Fibroblast of skin of scalp (primary cell): ENCODE data around the gene DAPK1.
A peak's percentile ranks its signal among the peaks of the same experiment; 100 is the strongest.

Experiments used
- DNase-seq: peaks from one replicate; pipeline ENCODE4 v3.0.0-alpha.2; 2013

The DAPK1 gene

DNA sequence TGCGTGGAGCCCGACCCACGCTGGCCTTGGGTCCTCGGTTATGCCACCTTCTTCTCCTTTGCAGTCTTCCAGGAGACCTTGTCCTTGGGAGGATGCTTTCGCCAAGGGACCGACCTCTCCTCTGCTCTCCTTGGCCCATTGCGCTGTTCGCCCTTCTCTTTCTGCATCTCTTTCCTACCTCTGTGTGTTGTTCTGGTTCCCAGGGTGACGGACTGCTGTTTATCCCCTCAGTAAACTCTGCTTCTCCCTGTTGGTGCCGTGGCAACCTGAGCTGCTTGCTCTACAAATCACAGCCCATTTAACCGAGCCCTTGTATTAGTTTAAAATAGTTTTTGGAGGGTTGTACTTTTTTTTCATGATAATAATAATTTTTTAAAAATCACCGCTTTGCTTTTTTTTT lies 97.9 kb downstream of the DAPK1 start:
- DNase-seq: no peak

DNA sequence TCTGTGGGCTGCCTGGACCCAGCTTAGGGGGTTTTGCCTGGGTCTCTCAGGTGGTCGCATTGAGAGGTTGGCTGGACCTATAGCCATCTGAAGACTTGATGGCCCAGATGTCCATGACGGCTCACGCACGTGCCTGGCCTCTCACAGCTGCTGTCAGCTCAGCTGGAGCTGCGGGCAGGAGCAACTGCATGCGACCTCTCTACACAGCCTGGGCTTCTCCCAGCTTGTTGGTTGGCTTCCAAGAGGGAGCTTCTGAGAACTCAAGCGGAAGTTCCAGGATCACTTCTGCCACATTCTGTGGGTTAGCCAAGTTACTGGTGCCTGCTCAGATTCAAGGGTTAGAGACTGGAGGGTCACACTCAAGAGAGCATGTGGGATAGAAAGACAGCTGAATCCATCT lies 99.2 kb downstream of the DAPK1 start:
- DNase-seq: peak; percentile 45

DNA sequence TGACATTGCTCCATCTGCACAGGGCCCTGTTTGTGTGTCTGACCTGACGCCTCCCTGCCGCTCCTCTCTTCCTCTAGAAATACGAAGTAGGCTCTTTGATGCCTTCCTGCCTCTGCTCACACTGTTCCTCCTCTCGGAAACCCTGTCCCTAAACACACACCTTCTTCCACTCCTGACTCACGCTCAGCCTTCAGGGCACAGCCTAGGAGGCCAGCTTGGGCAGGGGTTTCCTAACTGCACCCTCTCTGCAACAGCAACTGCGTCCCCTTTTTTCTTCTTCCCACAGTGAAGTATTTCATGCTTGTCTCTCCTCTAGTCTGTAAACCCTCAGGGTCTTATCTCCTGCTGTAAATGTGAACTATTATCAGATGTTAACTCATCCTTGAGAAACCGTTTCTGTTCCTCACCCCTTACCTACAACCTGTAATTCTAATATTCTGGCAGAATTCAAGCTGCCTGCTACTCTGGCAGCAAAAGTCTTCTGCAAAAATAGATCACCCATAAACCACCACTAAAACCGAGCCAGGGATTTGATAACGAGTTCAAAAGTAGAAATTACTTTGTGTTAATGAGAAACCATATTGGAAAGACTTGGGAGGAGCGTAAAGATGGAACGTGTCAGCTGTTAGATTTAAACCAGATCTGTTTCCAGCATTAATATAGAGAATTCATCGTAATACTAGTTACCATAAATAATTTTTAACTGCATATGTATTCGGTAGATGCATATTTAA lies 100.2 kb downstream of the DAPK1 start:
- DNase-seq: no peak

DNA sequence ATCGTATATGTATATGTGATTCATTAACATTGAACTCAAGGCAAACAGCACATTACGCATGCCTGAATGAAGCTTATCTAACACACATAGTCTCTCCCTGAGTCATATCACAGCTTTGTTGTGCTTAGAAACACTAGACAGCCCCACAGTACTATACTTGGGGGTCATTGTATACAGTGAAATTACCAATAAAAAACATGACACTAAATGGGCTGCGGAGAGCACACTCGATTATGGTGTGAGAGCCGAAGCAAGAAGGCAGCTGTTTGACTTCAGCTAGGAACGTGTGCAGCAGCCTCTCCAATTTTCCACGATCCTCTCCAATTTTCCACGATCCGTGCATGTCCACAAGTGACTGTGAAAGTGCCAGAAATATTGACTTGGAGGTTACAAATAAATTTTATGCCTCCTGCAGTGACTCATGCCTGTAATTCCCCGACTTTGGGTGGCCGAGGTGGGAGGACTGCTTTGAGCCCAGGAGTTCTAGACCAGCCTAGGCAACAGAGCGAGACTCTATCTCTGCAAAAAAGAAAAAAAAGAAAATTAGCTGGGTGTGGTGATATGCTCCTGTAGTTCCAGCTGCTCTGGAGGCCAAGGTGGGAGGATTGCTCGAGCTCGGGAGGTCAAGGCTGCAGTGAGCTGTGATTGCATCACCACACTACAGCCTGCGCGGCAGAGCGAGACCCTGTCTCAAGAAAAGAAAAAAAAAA lies 102.4 kb downstream of the DAPK1 start:
- DNase-seq: peak; percentile 73

DNA sequence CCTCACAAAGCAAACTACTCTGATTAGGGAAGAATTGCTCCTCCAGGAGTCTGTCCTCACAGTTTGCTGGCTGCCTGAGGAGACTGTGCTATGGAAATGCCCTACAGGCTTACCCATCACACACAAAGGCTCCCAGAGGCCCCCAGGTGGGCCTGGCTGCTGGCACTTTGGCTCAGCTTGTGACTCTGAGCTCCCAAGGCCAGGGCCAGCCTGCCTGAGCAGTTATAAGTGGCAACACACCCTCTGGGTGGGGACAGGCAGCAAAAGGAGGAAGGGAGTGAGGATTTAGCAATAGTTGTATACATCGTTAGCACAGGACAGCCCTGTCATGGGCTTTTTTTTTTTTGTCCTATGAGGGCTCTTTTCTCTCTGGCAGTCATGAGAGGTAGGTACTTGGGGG lies 103.5 kb downstream of the DAPK1 start:
- DNase-seq: no peak

DNA sequence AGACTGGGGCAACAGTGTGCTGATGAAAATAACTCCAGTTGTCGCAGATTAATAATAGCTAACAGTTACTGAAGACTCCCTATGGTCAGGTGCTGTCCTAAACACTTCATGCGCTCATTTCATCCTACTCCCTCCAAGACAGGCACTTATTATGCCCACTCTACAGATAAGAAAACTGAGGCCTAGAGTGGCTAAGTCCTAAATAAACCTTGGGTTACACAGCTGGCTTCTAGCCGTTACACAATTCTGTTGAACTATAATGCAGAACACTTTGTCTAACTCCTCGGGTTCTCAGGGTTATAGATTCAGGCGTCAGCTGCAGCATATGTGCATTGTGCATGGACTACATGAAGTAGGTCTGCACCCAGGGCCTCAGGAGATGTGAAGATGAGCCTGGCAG lies 103.9 kb downstream of the DAPK1 start:
- DNase-seq: no peak

DNA sequence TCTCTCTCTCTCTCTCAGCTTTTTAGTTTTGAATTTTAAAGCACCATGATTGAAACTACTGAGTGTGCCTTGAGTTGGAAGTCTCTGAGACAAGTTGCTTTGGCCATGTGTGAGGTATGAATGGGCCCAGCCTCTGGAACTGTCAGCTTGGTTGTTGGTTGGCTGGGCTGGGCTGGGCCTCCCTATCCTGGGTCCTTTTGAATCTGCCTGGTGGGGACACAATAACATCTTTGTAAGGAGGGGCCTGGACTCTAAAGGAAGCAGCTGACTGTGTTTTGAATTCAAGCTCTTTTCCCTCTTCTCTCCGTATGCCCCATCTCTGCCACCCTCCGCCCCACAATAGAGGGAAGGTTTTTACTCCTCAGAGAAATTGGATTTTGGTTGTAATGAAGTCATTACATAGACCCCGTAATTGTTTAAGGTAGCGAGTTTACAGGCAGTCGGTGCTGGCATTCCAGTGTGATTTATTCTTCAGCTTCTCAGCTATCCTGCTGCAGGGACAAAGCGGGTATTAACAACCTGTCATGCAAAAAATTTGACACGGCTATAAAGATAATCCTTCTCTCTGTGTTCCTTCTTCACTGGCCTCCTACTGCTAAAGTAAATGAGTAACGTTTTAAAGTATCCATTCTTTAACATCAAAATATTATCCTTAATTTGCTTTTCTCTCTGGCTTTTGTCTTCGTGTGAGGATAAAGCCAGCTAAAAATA lies 105.4 kb downstream of the DAPK1 start:
- DNase-seq: no peak

DNA sequence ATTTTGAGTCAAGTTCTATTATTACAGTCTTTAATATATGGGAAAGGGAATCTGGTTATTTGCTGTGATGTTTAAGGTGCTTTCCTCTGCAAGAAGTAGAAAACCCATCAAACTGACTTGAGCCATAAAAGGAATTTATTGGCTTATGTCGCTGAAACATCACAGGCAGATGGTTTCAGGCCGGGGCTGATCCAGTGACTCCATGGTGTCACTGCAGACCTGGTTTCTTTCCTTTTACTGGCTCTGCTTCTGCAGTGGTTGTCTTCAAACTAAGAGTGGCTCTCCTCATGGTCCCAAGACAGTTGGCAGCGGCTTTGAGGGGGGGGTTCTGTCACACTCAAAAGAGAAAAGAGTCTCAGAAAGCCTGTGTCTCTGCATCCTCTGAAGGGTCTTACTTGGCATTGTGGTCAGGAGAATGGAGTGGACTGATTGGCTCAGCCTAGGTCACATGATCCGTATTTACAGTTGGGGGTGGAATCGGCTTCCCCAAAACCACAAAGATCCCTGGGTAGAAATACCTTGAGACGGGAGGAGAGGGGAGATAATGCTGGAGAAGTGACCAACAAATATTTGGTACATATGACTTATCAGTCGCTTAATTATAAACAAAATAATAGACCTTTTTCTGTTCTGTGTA lies 106.3 kb downstream of the DAPK1 start:
- DNase-seq: no peak

DNA sequence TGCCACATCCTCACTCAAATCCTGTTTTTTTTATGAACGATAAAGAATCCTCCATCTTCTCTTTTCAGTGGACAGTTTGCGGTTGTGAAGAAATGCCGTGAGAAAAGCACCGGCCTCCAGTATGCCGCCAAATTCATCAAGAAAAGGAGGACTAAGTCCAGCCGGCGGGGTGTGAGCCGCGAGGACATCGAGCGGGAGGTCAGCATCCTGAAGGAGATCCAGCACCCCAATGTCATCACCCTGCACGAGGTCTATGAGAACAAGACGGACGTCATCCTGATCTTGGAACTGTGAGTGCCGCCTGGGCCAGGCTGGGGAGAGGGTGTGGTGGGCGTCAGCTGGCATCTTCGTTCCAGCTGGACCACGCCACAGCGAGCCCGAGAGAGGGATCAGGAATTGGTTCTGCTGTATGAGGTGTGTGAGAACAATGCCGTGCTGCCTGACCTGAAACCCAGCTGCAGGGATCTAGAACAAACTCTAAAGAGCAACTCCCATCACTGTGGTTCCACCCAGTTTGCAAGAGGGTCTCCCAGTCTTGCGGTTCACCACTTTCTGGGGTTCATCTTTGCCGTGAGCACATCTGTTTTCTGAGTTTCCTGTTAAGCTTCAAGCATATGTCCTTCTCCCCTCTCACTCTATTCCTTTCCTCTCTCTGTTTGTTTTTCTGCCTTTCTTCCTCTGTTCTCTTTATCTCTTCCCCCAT lies 107.4 kb downstream of the DAPK1 start:
- DNase-seq: no peak

DNA sequence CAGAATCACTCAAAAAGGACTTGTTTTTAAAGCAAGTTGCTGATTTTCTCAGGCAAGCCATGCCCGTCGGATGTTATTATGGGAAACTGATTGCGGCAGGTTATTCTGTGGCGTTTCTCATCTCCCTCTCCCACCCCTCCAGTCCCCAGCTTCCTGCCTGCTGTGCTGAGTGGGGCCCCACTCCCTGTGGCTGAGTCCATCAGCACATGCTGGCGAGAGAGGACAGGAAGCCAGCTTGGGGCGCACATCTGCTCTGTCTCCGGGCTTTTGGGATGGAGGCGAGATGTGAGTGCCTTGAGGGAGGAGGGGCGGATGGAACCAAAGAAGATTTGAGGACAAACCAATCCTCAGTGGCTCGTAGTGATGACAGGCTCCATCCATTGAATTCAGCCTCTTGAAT lies 108.0 kb downstream of the DAPK1 start:
- DNase-seq: no peak

DNA sequence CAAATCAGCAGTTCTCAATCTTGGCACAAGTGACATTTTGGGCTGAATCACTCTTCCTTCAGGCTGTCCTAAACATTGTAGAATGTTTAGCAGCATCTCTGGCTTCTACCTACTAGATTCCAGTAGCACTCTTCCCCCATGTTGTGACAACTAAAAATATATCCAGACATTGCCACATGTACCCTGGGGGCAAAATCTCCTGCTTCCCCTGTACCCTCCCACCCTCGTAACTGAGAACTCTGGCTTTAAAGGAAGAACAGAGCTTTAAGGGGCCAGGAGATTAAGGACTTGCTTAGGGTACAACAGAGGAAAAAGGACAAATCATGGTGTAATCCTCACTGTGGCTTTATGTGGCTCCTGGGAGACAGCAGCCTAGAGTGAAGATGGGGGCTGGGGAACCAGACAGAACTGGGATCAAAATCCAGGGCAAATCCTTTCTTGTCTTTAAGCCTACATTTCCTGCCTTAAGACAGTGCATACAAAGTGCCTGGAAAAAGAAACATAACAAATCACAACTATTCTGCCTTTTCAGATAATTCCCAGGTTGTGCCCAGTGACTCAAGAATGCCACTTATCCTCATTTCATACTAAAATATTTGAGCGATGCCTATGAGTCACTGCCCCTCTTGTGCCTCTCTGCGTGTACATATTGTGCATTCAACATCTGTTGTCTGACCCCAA lies 109.3 kb downstream of the DAPK1 start:
- DNase-seq: peak; percentile 89

DNA sequence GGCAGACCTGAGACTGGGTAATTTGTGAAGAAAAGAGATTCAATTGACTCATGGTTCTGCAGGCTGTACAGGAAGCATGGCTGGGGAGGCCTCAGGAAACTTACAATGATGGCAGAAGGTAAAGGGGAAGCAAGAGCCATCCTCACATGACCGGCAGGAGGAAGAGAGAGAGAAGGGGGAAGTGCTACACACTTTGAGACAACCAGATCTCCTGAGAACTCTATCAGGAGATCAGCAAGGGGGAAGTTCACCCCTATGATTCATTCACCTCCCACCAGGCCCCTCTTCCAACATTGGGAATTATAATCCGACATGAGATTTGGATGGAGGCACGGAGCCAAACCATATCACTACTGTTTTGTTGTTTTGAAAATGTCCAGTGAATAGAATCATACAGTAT lies 110.2 kb downstream of the DAPK1 start:
- no peak for DNase-seq

DNA sequence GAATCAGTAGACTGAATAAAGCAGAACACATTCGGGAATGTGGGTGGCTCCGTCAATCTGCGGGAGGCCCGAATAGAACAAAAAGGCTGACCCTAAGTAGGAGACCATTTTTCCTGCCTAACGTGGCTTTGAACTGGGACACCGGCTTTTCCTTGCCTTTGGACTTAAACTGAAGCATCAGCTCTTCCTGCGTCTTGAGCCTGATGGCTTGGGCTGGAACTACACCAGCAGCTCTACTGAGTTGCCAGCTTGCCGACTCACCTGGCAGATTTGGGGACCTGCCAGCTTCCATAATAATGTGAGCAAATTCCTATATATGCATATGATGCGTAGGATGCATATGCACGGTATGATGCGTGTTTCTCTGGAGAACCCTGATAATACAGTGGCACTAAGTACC lies 111.3 kb downstream of the DAPK1 start:
- DNase-seq: no peak

DNA sequence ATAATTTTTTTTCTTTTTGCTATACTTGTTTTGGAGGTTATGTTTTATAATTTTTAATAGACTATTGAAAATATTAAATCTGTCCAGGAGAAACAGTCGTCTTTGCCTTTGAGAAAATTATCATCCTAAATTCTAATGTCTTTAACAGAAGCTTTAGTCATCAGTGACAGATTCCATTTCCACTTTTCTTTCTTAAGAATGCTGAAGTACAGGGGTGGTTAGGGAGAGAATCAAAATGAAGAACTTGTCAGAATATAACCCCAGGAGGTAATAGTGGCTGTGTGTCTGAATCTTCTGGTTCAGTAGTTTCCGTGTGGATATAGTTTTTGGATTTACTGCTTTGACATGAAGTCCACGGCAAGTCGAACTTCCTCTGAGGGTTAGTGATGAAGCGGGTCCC lies 111.8 kb downstream of the DAPK1 start:
- no peak for DNase-seq

DNA sequence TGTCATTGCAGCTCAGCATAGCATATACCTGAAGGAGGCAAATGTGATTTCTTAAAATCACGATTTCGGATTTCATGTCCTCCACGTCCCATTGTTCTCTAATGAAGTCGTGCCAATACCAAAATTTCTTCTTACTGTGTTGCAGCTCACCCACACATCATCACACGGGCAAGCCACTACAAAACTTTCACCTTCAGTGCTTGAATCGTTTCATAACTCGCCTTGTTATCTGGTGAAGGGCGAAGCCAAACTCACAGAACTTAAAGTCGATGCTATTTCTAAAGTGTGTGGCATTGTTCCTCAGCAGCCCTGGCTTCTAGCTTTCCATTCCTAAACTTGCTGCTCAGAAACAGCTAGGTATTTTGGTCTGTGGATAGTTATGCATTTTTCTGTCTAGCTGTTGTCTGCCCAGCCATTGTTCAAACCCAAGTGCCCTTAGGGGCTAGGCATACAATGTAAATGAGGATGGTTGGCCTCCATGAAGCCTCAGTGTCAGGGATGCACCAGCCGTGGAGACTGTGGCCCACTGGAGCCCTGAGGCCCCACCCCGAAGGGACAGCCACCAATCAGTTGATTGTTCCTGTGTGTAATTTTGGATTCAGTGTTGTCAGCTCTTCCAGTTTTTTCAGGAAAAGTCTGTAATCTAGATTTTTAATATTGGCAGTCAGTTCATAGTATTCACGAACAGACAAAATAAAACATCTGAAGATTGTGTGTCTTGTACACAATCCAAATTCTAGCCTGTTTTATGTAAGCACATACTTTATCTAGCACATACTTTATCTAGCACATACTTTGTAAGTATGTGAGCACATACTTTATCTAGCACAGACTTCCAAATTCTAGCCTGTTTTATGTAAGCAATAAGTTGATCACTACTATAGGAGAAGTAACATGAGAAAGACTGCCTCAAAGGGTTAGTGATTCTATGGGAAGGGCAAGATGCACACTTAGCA lies 112.8 kb downstream of the DAPK1 start:
- DNase-seq: peak; percentile 60

DNA sequence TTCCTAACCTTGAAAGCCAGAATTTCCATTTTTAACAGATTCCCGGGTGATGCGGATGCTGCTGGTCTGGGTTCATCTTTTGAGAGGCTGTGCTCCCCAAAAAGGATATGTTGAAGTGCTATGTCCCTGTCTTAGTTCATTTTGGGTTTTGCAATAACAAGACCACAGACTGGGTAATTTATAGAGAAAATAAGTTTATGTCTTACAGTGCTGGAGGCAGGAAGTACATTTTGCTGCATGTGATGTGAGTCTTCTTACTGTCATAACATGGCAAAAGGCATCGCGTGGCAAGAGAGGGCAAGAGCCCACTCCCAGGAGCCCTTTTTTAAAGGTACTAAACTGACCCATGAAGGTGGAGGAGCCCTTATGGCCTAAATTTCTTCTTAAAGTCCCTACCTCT lies 114.1 kb downstream of the DAPK1 start:
- no peak for DNase-seq

DNA sequence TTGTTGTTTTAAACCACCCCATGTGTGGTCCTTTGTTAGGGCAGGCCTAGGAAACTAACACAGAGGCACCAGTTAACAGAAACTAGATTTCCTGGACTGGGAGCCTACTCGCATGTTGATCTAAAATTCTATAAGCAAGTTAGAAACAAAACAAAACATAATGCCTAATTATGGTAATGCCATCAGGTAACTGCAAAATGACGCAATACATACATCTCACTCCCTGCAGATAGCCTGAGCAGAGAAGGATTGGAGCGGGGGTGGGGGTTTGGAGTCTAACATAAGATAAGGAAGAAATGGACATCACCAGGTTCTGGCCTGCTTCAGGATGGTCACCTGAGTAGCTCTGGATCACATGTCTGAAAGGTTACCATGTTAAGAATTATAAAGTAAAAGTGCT lies 114.9 kb downstream of the DAPK1 start:
- DNase-seq: no peak

DNA sequence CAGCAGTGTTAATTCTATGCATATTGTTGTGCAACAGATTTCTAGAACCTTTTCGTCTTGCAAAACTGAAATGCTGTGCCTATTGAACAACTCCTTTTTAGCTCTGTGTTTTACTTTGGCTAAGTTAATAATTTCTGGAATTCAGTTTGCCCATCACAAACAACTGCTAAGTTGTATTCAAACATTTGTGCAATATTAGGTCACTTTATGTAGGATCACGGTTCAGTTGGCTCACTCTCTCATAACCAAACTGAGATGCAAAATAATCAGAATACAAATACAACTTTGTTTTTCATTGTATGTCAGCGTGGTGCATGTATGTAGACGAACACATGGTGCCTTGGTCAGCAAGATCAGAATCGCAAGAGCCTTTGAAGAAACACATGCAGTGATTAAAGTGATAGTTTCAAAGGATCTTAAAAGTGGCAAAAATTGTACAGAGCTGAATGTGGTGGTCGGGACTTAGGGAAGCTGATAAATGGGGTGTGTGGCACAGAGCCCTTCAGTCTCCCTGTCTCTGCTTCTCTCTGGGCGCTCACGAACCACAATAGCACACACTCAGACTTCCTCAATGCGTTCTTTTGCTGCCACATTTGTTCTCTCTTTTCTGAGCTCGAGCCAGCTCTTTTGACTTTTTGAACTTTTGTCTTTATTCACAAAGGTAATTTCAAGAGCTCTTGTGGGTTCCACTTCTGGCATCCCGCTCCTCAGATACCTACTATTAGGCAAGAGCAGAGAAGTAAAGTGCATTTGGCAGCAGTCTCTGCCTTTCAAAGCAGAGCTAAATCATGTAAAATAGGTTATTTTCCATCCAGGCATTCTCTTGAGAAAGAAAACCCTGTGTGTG lies 115.8 kb downstream of the DAPK1 start:
- DNase-seq: no peak

DNA sequence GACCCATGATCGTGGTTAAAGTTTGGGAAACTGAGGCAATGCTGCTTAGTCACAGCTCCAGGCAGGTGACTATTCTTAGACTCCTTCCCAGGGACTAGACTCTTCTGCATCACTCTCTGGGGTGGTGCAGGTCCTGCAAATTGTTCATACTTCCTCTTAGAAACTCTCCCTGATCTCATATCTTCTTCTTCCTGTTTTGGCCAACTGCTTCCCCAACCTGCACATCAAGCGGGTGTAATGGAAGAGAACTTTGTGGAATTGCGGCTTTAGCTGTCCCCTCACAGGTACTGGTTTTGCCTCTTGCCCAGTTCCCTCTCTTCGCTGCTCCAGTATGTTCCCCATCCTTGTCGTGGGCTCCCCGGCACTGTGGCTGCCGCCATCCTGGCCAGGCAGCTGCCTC lies 116.7 kb downstream of the DAPK1 start:
- no peak for DNase-seq

DNA sequence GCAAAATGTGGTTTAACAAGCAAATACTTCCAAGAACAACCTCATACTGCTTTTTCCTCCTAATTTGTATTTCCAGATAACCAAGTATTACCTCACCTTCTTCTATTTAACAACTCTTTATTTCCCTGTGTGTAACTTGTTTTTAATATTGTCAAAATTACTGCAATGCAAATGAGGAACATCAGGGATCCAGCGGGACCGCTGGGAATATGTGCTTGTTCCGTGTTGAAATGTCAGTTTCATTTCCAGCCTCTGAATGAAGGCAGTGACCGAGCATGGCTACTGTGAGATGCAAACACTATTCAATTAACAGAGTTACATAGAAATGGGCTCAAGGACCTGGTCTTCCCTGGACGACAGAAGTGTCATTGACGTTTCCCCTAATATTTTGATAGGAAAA lies 117.5 kb downstream of the DAPK1 start:
- DNase-seq: no peak
